NCI-H226 (cell line): Measurements from ENCODE around the gene TMC8.
"Not testable (repeated sequence)": the region's sequence is repeated elsewhere in the genome, so short reads cannot be mapped to it uniquely, and the experiment has no call there.

Experiments
- DNase-seq: peaks from one replicate; pipeline ENCODE4 v3.0.0-alpha.2; 2015

Gene TMC8

DNA sequence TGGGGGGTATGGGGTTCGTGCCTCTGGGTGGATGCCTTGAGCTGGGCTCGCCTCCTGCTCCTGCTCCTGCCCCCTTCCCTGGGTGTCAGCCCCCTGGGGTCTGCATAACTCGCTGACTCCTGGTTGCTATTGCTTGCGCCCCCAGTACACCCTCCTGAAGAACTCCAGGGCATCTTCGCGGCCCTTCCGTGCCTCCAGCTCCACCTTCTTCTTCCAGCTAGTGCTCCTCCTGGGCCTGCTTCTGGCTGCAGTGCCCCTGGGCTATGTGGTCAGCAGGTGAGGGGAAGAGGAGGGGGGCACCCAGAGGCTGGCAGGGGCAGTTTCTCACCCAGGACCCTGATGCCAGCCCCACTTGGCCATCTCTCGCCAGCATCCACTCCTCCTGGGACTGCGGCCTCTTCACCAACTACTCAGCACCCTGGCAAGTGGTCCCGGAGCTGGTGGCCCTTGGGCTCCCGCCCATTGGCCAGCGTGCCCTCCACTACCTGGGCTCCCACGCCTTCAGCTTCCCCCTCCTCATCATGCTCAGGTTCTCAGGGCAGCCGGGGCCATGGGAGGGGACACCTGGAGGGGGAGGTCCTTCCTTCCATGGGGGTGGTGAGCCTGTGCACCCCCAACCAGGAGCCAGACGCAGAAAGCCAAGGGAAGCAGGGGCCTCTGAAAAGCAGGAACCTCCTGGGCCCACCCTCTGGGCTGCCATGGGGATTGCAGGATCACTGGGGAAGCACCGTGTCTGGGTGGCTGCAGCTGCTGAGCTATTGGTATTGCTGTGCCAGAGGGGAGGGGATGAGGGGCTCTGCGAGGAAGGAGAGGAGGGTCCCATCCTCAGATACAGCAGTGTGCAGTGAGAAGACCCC is 7.9 kb downstream of the TMC8 start:
- no peak for DNase-seq

- DNase-seq: not testable (repeated sequence)
Measured at GRCh38 chr17:78139861-78140168, 9.2 kb downstream of the TMC8 start.

DNA sequence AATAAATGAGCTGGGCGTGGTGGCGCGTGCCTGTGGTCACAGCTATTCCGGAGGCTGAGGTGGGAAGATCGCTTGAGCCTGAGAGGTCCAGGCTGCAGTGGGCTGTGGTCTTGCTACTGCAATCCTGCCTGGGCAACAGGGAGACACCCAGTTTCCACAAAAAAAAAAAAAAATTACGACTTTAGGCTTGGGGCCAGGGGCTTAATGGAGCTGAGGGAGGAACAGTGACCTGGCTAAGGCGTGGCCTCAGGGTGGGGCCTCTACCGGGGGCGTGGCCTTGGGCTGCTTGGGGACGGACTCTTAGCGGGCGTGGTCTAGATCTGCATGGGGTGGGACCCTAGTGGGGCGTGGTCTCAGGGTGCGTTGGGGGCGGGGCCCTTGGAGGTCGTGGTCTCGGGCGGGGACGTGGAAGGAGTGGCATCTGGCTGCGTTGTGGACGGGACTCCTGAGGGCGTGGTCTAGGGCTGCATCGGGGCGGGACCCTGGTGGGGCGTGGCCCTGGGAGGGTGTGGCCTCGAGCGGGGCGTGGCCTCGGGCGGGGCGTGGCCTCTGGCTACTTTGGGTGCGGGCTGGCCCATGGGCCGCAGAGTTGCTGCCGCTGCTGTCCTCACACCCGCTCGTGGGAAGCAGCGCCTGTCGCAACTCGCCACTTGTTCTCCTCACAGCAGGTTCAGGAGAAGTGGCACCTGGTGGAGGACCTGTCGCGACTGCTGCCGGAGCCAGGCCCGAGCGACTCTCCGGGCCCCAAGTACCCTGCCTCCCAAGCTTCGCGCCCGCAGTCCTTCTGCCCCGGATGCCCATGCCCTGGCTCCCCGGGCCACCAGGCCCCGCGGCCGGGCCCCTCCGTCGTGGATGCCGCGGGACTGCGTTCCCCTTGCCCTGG is 9.8 kb downstream of the TMC8 start:
- peak; percentile 87 for DNase-seq

DNA sequence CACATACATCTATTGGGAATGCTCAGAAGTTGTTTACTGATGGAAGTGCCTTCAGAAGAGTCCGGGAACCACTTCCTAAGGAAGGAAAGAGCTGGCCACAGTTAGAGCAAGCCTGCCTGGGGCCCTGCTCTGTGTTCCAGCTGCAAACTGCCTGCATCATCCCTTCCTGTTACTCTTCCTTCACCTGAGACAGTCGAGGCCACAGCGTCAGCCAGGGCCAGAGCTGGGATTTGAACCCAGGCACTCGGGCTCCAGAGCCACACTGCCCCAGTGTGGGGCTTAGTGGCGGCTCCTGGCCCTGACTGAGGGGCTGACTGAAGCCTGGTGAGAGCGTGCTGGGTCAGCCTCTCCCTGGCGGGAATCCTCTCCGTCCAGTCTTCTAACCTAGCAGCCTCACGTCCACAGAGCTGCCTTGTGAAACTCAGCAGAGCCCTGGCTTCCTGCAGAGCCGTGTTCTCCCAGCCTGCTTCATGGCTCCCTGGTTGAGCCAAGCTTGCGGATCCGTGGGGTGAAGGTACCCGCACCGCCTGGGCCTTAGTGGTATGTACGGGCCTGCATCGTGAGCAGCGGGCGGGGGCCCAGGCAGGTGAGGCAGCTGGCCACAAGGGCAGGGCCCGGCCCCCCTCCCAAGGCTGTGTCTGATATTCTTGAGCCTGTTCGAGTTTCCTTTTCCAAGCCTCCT is 11.0 kb downstream of the TMC8 start:
- no peak for DNase-seq

GRCh38 chr17:78142119-78142861 is 11.7 kb downstream of the TMC8 start:
- peak; percentile 71 for DNase-seq

DNA sequence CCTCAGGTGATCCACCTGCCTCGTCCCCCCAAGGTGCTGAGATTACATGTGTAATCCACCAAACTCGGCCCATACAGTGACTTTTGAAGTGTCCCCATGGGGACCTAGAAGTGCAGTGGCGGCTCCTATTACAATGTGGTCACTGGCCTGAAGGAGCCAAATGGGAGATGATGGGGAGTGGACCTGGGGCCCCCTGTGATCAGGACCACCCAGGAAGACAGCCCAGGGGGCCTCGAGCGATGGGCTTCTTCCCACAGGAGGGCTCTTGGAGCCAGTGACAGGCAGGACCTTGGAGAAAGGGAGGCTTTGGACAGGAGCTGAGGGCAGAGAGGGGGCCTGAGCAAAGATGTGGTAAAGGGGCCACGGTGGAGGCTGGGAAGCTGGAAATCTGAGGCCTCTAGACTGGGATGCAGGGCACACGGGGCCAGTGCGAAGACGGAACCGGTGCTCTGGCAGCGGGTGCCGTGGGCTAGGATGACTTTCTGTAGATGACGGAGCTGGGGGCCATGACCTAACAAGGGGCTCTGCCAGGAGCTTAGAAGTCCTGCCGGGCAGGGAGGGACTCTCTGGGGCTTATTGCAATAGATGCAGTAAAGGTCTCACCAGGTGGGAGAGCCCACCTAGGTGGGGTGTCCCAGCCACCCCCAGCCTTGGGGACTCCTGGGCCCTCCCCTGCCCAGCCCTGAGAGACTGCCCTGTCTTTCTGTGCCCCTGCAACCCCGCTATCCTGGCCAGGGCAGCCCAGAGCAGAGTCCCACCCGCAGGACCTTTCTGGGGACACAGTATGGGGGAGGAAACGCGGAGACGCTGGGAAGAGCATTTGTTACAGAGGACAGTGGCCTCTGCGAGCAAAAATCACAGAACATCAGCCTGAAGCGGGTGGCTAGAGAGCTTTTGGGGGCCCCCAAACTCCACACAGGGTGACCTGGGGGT is 12.9 kb downstream of the TMC8 start:
- DNase-seq: no peak

- peak; percentile 83 for DNase-seq
Measured at GRCh38 chr17:78144147-78144719, 13.7 kb downstream of the TMC8 start.

DNA sequence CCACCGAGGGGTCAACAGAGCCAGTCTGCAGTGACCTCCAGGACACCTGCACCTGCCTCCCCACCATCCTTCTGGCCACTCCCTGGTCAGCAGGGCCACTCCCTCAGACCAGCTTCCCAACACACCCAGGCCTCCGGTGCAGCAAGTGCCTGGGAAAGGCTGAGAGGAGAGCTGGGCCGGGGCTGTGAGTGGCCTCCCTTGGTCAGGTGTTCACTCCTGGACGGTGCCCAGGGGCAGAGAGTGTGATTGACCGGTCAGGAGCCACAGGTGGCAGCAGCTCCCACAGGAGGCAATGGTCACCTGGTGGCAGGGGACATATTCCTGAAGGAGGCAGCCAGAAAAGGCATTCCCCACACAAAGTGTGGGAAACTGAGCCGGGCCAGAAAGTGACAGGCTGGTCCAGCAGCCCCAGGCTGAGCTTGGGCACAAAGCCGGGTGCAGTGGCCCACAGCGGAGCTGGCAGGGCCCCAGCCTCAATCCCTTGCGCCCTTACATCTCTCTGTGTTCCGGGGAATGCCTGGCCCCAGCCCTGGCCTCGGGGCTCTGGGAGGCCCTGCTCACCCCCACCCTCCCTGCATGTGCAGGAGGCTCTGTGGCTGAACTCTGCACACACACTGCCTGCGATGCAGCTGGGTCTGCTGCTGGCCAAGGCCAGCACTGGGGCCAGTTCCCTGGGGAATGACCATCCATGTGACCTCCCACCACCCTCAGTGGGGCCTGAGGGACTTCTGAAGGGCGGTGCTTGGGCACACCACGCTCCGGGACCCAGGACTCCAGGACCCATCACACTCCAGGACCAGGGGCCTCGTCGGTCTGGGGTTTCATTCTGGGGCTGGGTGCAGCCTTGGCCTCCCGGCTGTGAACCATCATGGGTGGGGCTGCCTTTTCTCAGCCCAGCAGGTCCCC is 14.4 kb downstream of the TMC8 start:
- DNase-seq: no peak

DNA sequence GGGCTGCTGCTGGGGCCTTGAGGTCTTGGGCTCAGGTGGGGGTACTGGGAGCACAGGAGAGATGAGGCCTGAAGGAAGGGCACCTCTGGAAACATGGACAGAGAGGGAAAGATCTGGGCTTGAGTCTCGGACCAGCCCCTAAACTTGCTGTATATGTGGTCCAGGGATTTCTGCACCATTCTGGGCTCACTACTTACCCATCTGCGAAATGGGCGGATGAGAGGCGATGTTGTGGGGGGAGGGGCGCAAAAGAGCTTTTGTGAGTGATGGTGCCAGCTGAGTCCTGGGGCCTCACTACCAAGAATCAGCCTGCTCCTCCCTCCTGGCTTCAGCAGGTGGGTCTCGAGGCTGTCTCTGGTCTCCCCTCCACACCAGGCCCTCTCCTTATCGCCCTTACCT is 15.9 kb downstream of the TMC8 start:
- DNase-seq: no peak

- DNase-seq: no peak
Measured at GRCh38 chr17:78146881-78147280, 16.3 kb downstream of the TMC8 start.

DNA sequence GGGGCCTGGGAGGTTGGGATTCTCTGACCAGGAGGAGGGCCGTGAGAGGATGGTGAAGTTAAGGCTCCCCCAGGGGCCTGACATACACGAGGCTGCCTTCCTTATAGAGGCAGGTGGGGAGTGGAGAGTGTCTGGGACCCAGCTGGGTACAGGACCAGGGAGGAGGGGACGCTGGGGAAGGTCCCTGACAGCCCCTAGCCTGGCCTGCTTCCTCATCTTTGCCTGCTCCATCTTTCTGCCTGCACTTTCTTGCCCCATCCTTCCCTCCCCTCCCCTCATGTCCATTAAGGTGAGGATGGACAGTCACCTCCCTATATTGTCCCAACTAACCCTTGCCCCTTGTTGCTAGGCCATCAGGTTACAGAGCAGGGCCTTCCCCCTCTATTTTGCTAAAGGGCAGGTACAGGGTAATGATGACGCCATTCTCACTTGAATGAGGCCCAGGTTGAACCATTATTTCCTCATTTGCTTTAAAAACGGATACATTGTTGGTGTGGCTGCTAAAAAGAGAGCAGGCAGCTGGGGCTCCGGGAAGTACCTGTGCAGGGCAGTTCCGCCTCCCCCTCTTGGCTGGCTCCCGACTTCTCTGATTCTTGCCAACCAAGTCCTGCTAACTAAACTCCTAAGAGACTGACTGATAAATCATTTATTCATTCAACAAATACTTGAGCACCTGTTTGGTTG is 16.9 kb downstream of the TMC8 start:
- no peak for DNase-seq

GRCh38 chr17:78148286-78149016 is 17.9 kb downstream of the TMC8 start:
- no peak for DNase-seq

DNA sequence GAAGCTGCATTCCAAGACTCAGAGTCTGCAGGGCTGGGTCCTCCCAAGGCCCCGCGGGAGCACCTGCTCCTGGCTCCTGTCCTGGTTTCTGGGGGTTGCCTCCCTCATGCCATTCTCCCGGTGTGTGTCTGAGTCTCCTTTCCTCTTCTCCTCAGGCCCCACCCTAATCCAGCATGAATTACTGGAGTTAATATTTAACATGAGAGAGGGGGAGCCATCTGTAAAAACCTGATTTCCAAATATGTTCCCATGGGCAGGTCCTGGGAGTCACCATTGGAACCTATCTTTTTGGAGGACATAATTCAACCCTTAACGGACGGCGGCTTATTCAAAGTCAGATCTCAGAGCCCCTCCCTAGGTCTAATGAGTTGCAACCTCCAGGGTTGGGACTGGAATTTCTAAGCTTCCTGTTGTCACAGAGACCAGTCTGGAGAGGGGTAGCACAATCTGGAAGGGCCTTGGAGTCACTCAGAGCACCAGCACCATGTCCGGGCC is 21.0 kb downstream of the TMC8 start:
- DNase-seq: peak; percentile 57

- DNase-seq: no peak
Measured at GRCh38 chr17:78154903-78155811, 24.6 kb downstream of the TMC8 start.

DNA sequence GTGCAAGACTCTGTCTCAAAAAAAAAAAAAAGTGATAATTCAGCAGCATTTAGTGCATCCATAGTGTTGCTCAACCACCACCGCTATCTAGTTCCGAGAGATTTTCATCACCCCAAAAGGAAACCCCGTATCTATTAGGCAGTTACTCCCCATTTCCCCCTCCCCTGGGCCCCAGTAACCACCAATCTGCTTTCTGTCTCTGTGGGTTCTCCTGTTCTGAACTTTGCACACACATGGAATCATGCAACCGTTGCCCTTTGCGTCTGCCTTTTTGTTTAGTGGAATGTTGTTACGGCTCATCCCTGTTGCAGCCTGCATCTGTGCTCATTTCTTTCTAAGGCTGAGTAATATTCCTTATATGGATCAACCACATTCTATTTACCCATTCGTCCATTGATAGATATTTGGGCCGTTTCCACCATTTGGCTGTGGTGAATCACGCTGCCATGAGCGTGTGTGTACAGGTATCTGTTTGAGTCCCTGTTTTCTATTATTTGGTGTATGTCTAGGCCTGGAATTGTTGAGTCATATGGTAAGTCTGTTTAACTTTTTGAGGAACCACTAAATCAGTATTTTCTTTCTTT is 29.1 kb downstream of the TMC8 start:
- DNase-seq: no peak

DNA sequence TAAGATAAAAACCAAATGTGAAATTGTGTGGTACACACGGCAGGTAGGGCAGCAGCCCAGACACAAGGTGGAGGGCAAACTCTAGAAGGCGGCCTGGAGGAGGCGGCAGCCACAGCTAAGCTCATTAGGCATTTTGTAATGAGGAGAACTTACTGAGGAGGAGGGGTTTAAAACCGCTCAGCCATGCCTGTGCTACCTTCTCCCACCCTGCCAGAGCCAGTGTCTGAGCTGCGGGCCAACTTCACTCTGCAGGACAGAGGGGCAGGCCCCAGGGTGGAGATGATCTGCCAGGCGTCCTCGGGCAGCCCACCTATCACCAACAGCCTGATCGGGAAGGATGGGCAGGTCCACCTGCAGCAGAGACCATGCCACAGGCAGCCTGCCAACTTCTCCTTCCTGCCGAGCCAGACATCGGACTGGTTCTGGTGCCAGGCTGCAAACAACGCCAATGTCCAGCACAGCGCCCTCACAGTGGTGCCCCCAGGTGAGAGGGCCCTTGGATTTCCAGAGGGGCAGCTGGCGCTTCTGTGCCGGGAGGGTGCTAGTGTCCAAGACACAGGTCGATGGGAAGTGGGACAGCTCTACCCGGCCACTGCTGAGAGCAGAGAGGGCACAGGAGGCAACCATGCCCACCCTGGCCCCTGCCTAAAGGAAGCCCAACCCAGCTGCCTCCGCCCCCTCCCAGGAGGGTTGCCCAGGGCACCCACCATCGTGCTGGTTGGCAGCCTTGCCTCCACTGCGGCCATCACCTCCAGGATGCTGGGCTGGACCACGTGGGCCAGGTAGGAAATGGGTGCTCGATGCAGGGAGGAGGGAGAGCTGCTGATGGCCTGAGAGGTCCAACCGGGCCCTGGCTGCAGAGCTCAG is 33.5 kb downstream of the TMC8 start:
- DNase-seq: no peak
